ENCODE data around the gene PSAPL1. TPM values are rescaled to one million over a fixed set of nuclear protein-coding genes. Genes with fewer than 3 reads are reported as not detected.

Gene PSAPL1
- total and polyA plus RNA-seq, 2 of the 8 experiments (the other 6 are each of a cell fraction or from before 2014, with no cell fraction given) = 0.03 TPM; not detected in 1

- Histone ChIP-seq H2BK15ac (ENCODE audit: low read length) (0 out of 2 replicates have a peak overlapping the region, but pooled peaks have one; percentile 31), H2AK5ac (ENCODE audit: low read depth, low read length) (no peak overlapping the region), H3K27ac (ENCODE audit: low read depth, low read length) (no peak overlapping the region), H3K79me2 (ENCODE audit: control insufficient read depth in 1 of 2, insufficient read depth in 2 of 2, low read length in 2 of 2) (no peaks in the 10 kb centered on the region), H3K27me3 (replicated peaks in 1 of 4; ENCODE audit: control insufficient read depth in 3 of 4, extremely low read depth in 1 of 4, insufficient read depth in 3 of 4, low read length in 3 of 4) (no peaks in the 10 kb centered on the region), H2BK20ac (ENCODE audit: low read length) (0 out of 2 replicates have a peak overlapping the region, but pooled peaks have one; percentile 61), H4K8ac (ENCODE audit: extremely low read depth, insufficient read depth, low read length) (no peak overlapping the region), H3K36me3 (ENCODE audit: control insufficient read depth in 2 of 4, insufficient read depth in 4 of 4, low read length in 3 of 4) (no peaks in the 10 kb centered on the region), H3K4me3 (ENCODE audit: extremely low read depth in 1 of 4, insufficient read depth in 2 of 4, low read depth in 3 of 4, low read length in 4 of 4) (no peak overlapping the region), H4K20me1 (replicated peaks in 1 of 2; ENCODE audit: control insufficient read depth in 1 of 2, insufficient read depth in 2 of 2, low read length in 2 of 2) (no peaks in the 10 kb centered on the region), H4K5ac (ENCODE audit: insufficient read length, low read depth, low read length) (no peak overlapping the region), H3K23ac (ENCODE audit: insufficient read length) (no peak overlapping the region), H3K4ac (replicated peaks; ENCODE audit: insufficient read length, low read depth, low read length) (no peak overlapping the region), H2AFZ (ENCODE audit: low read length) (no peak overlapping the region), H2BK120ac (replicated peaks; ENCODE audit: low read depth, low read length) (no peak overlapping the region), H3K79me1 (ENCODE audit: low read depth, low read length) (no peaks in the 10 kb centered on the region), H3K56ac (replicated peaks; ENCODE audit: insufficient read length, low read depth, low read length) (no peak overlapping the region), H3K4me1 (replicated peaks in 1 of 4; ENCODE audit: control insufficient read depth in 3 of 4, insufficient read depth in 4 of 4, low read length in 3 of 4) (peaks cover 0 to 14% (median 10%) of the 10 kb centered on the region in 4 experiments; a peak in 6 of 7 replicates), H3K23me2 (ENCODE audit: low read depth, low read length) (no peaks in the 10 kb centered on the region), H3K14ac (ENCODE audit: insufficient read length) (no peak overlapping the region), H3K9ac (replicated peaks in 1 of 4; ENCODE audit: extremely low read depth in 1 of 4, low read depth in 3 of 4, low read length in 3 of 4) (no peak overlapping the region), H2BK12ac (ENCODE audit: low read depth, low read length) (no peak overlapping the region), H2BK5ac (ENCODE audit: low read depth, low read length) (no peak overlapping the region), H3K18ac (ENCODE audit: extremely low read depth, low read length) (no peak overlapping the region), H3K9me3 (ENCODE audit: insufficient read depth in 2 of 2, low read depth in 1 of 2, low read length in 1 of 2) (peaks cover 3% of the 10 kb centered on the region in 2 experiments; a peak in 3 of 4 replicates), H4K91ac (replicated peaks; ENCODE audit: insufficient read length, low read length) (no peak overlapping the region), H3K4me2 (ENCODE audit: insufficient read depth in 1 of 2, low read depth in 2 of 2, low read length in 2 of 2) (no peak overlapping the region)
- no peak for FAIRE-seq
- ChIA-PET CTCF (ENCODE audit: partially characterized antibody) (interaction anchor here (0.6 to 3.7 kb wide), 34 partner anchors 9 to 244 kb away, joined by 3 to 21 read pairs (median 4); no protein-coding TSS in a partner anchor), POLR2A (ENCODE audit: partially characterized antibody) (interaction anchor here (1.1 kb wide), 1 partner anchor 29 kb away, joined by 3 read pairs; no protein-coding TSS in a partner anchor)
- WGBS, 2 experiments (ENCODE audit: extremely low coverage in 1 of 2, insufficient coverage in 1 of 2, insufficient read length in 1 of 2, insufficient replicate concordance in 2 of 2, low coverage in 1 of 2, low lambda C conversion rate in 2 of 2, missing lambda C conversion rate in 1 of 2) = 53% methylated on average over 11 of the region's 17 CpGs; no CpG with 5 or more reads in 1 of the 2 experiments
- peak in 1 of 2 experiments; percentile 61 for DNase-seq (ENCODE audit: low read depth in 1 of 2, low spot score in 2 of 2)
- TF ChIP-seq RAD21 (IDR thresholded peaks at IDR 0.05 in 1 of 2, conservative IDR thresholded peaks at IDR 0.05 in 1 of 2; ENCODE audit: low read depth in 2 of 2, low read length in 2 of 2) (peak; percentile 17 to 39; a peak in 3 of 4 replicates), TEAD4 (IDR thresholded peaks at IDR 0.05; ENCODE audit: low read depth, low read length) (no peak), BRCA1 (IDR thresholded peaks at IDR 0.05; ENCODE audit: low read depth, low read length) (no peak), HDAC2 (IDR thresholded peaks at IDR 0.05; ENCODE audit: borderline replicate concordance in 1 of 2, low read depth in 2 of 2, low read length in 2 of 2) (no peak), SAP30 (IDR thresholded peaks at IDR 0.05; ENCODE audit: insufficient read depth, insufficient replicate concordance, low read length) (no peak), KDM4A (IDR thresholded peaks at IDR 0.05; ENCODE audit: low read depth, low read length, severe bottlenecking) (no peak), NANOG (IDR thresholded peaks at IDR 0.05; ENCODE audit: insufficient read depth, low read depth, low read length, poor library complexity, severe bottlenecking) (no peak), CEBPB (IDR thresholded peaks at IDR 0.05; ENCODE audit: low read depth, low read length) (no peak)
- TF ChIP-seq, protein P1, sequence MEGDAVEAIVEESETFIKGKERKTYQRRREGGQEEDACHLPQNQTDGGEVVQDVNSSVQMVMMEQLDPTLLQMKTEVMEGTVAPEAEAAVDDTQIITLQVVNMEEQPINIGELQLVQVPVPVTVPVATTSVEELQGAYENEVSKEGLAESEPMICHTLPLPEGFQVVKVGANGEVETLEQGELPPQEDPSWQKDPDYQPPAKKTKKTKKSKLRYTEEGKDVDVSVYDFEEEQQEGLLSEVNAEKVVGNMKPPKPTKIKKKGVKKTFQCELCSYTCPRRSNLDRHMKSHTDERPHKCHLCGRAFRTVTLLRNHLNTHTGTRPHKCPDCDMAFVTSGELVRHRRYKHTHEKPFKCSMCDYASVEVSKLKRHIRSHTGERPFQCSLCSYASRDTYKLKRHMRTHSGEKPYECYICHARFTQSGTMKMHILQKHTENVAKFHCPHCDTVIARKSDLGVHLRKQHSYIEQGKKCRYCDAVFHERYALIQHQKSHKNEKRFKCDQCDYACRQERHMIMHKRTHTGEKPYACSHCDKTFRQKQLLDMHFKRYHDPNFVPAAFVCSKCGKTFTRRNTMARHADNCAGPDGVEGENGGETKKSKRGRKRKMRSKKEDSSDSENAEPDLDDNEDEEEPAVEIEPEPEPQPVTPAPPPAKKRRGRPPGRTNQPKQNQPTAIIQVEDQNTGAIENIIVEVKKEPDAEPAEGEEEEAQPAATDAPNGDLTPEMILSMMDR (IDR thresholded peaks at IDR 0.05; ENCODE audit: control extremely low read depth in 1 of 3, insufficient read depth in 1 of 3, low read depth in 1 of 3, low read length in 3 of 3) = peak in 2 of 3 experiments; percentile 31 to 33; a peak in 1 of 4 replicates
These were observed 26.5 kb upstream of the PSAPL1 start for GRCh38 chr4:7461230-7461629.

Data from H1 (cell line).